ENCODE data around the gene RPTOR. TPM values are rescaled to one million over a fixed set of nuclear protein-coding genes. Genes with fewer than 3 reads are reported as not detected.
A peak's percentile ranks its signal among the peaks of the same experiment; 100 is the strongest.

RPTOR gene
- total and polyA plus RNA-seq, 2 donors (not counting 3 experiments of a cell fraction or from before 2014, with no cell fraction given): 10.7 to 41.8 TPM

DNA sequence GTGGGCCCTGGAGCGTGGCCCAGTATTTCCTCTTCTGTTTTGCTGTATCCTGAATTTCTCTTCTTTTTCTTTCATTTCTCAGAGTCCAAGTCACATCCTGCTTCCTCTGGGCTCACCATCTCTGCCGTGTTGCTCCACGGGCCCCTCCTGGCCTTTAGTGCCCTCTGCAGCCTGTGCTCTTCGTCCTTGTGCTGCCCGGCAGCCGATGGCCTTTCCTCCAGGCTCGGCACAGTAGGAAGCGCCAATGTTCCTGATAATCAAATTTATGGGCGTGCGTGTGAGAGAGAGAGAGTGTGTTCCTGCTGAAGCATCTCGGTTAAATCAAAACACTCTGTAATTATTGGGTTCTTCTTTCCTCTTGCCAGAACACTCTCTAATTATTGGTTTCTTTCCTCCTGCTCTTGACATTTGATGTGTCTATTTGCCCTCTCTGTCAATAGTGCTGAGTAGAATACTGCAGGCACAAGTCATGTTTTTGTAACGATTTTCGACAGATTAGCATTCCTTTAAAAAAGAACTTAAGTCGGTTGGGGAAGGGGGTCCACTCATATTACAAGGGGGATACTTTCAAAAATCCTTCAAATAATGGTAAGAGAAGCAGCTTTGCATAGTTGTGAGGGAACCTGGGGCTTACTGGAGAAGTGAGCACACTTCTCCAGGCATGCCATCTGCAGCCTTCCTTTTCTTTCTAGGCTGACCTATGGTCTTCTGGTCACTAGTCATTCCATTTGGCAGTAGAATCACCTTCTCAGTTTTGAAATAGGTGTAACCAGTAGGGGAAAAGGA is 126.6 kb downstream of the RPTOR start:
- Histone ChIP-seq H3K27me3 (ENCODE audit: control insufficient read depth in 2 of 2, insufficient read depth in 2 of 2, low read length in 2 of 2) (no peaks in the 10 kb centered on the region), H3K9me3 (replicated peaks; ENCODE audit: control insufficient read depth, insufficient read depth, low read length) (no peaks in the 10 kb centered on the region), H2AFZ (ENCODE audit: low read depth, low read length) (no peak overlapping the region), H3K4me3 (replicated peaks in 1 of 3; ENCODE audit: insufficient read depth in 1 of 3, low read depth in 1 of 3, low read length in 3 of 3) (no peak overlapping the region), H3K4me2 (ENCODE audit: insufficient read depth, low read length) (peak overlapping the region; percentile 2), H3K36me3 (ENCODE audit: control insufficient read depth in 2 of 2, extremely low read depth in 1 of 2, insufficient read depth in 2 of 2, low read length in 2 of 2) (no peaks in the 10 kb centered on the region), H3K27ac (ENCODE audit: insufficient read depth, low read depth, low read length) (no peak overlapping the region), H3K4me1 (ENCODE audit: control insufficient read depth, extremely low read depth, insufficient read depth, low read length) (peaks cover 22% of the 10 kb centered on the region), H3K79me2 (ENCODE audit: control insufficient read depth, insufficient read depth, low read length) (no peaks in the 10 kb centered on the region), H4K20me1 (replicated peaks; ENCODE audit: control insufficient read depth, extremely low read depth, insufficient read depth, low read length) (no peaks in the 10 kb centered on the region), H3K9me1 (replicated peaks; ENCODE audit: control insufficient read depth, extremely low read depth, insufficient read depth, low read length) (no peaks in the 10 kb centered on the region), H3K9ac (replicated peaks; ENCODE audit: extremely low read depth, insufficient read depth, low read length) (no peak overlapping the region)
- intact Hi-C loops (cut with micrococcal nuclease): loop anchor here (5.0 to 10.0 kb wide), 2 partner anchors 91 to 184 kb away; no protein-coding TSS in a partner anchor
- dilution Hi-C loops (cut with MboI; ENCODE audit: extremely low pct_ligation_motif_present, low sequenced_read_pairs): no loop called here
- POLR2A ChIA-PET: no interaction called here
- CTCF ChIA-PET: interaction anchor here (0.8 kb wide), 1 partner anchor 195 kb away, joined by 3 read pairs; no protein-coding TSS in a partner anchor
- DNase-seq (ENCODE audit: low read depth, low spot score) (peak; percentile 58), FAIRE-seq (peak; percentile 78)
- no TSS peak for BruUV-seq (replicated peaks)
- TF ChIP-seq, protein P1, sequence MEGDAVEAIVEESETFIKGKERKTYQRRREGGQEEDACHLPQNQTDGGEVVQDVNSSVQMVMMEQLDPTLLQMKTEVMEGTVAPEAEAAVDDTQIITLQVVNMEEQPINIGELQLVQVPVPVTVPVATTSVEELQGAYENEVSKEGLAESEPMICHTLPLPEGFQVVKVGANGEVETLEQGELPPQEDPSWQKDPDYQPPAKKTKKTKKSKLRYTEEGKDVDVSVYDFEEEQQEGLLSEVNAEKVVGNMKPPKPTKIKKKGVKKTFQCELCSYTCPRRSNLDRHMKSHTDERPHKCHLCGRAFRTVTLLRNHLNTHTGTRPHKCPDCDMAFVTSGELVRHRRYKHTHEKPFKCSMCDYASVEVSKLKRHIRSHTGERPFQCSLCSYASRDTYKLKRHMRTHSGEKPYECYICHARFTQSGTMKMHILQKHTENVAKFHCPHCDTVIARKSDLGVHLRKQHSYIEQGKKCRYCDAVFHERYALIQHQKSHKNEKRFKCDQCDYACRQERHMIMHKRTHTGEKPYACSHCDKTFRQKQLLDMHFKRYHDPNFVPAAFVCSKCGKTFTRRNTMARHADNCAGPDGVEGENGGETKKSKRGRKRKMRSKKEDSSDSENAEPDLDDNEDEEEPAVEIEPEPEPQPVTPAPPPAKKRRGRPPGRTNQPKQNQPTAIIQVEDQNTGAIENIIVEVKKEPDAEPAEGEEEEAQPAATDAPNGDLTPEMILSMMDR (IDR thresholded peaks at IDR 0.05; ENCODE audit: extremely low read depth in 1 of 2, insufficient read depth in 1 of 2, low read depth in 1 of 2, low read length in 2 of 2): peak in 1 of 2 donors; percentile 2
- no peak for TF ChIP-seq EZH2 (IDR thresholded peaks at IDR 0.05; ENCODE audit: borderline replicate concordance, low read depth, low read length, severe bottlenecking)

DNA sequence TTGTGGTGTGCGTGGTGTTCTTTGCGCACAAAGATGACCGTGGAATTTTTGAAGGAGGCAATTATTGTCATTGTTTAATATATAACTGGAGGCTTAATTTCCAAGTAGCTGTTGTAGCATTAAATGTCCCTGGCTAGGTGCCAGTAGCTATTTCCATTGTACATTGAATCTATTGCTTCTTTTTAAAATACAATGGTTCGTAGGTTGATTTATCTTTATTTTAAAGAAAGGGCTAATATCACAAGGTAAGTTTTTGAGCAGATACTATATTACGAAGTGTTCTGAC is 127.1 kb downstream of the RPTOR start:
- dilution Hi-C loops (cut with MboI; ENCODE audit: extremely low pct_ligation_motif_present, low sequenced_read_pairs): no loop called here
- H3K4me1 ChIP-seq (ENCODE audit: control insufficient read depth, extremely low read depth, insufficient read depth, low read length): peaks cover 22% of the 10 kb centered on the region
- no peaks in the 10 kb centered on the region for H3K79me2 ChIP-seq (ENCODE audit: control insufficient read depth, insufficient read depth, low read length)
- H3K4me3 ChIP-seq (replicated peaks in 1 of 3; ENCODE audit: insufficient read depth in 1 of 3, low read depth in 1 of 3, low read length in 3 of 3): no peak overlapping the region
- H2AFZ ChIP-seq (ENCODE audit: low read depth, low read length): no peak overlapping the region
- POLR2A ChIA-PET: no interaction called here
- BruUV-seq (replicated peaks): no TSS peak
- no peaks in the 10 kb centered on the region for H3K27me3 ChIP-seq (ENCODE audit: control insufficient read depth in 2 of 2, insufficient read depth in 2 of 2, low read length in 2 of 2)
- H3K9ac ChIP-seq (replicated peaks; ENCODE audit: extremely low read depth, insufficient read depth, low read length): no peak overlapping the region
- CTCF ChIA-PET: interaction anchor here (0.8 kb wide), 1 partner anchor 194 kb away, joined by 3 read pairs; no protein-coding TSS in a partner anchor
- H3K36me3 ChIP-seq (ENCODE audit: control insufficient read depth in 2 of 2, extremely low read depth in 1 of 2, insufficient read depth in 2 of 2, low read length in 2 of 2): no peaks in the 10 kb centered on the region
- peak; percentile 49 for FAIRE-seq
- H3K9me1 ChIP-seq (replicated peaks; ENCODE audit: control insufficient read depth, extremely low read depth, insufficient read depth, low read length): no peaks in the 10 kb centered on the region
- peak; percentile 58 for DNase-seq (ENCODE audit: low read depth, low spot score)
- H3K4me2 ChIP-seq (ENCODE audit: insufficient read depth, low read length): no peak overlapping the region
- TF ChIP-seq, protein P1 (IDR thresholded peaks at IDR 0.05; ENCODE audit: extremely low read depth in 1 of 2, insufficient read depth in 1 of 2, low read depth in 1 of 2, low read length in 2 of 2): no peak
- no peak for TF ChIP-seq MAX (IDR thresholded peaks at IDR 0.05; ENCODE audit: insufficient read depth, insufficient read length)
- no peak for TF ChIP-seq JUN (IDR thresholded peaks at IDR 0.05; ENCODE audit: borderline replicate concordance, insufficient read depth, insufficient read length, low read depth)
- TF ChIP-seq POLR2A (IDR thresholded peaks at IDR 0.05; ENCODE audit: low read depth, low read length): no peak
- no peak for TF ChIP-seq GATA2 (IDR thresholded peaks at IDR 0.05; ENCODE audit: insufficient read depth, insufficient read length, low read depth, low read length)
- TF ChIP-seq EZH2 (IDR thresholded peaks at IDR 0.05; ENCODE audit: borderline replicate concordance, low read depth, low read length, severe bottlenecking): no peak
- TF ChIP-seq MYC (IDR thresholded peaks at IDR 0.05; ENCODE audit: low read depth, low read length): no peak
- TF ChIP-seq POLR2AphosphoS5 (IDR thresholded peaks at IDR 0.05; ENCODE audit: insufficient read depth, low read depth, low read length): no peak
- no peak for TF ChIP-seq FOS (IDR thresholded peaks at IDR 0.05; ENCODE audit: borderline replicate concordance, insufficient read depth, low read length)
- H4K20me1 ChIP-seq (replicated peaks; ENCODE audit: control insufficient read depth, extremely low read depth, insufficient read depth, low read length): no peaks in the 10 kb centered on the region
- H3K9me3 ChIP-seq (replicated peaks; ENCODE audit: control insufficient read depth, insufficient read depth, low read length): no peaks in the 10 kb centered on the region
- intact Hi-C loops (cut with micrococcal nuclease): loop anchor here (5.0 to 10.0 kb wide), 2 partner anchors 91 to 183 kb away; no protein-coding TSS in a partner anchor
- no peak overlapping the region for H3K27ac ChIP-seq (ENCODE audit: insufficient read depth, low read depth, low read length)

All from endothelial cell of umbilical vein (primary cell).